A549 (cell line): Measurements from ENCODE around the gene INPP5K. TPM values are rescaled to one million over a fixed set of nuclear protein-coding genes. Genes with fewer than 3 reads are reported as not detected.
A peak's percentile ranks its signal among the peaks of the same experiment; 100 is the strongest.

Source experiments
- ATAC-seq, 2 experiments: fragments of 200-7000 bp in 1 of 2; fragments of >200 bp in 1 of 2; cut with Nextera tagmentation in 1 of 2; cut with Tn5 transposase in 1 of 2; 3 replicates each; pipeline versions ENCODE4 v1.8.0 to v1.9.1; 2018 to 2020; ENCODE audit warnings: mild to moderate bottlenecking in 1 of 2, moderate library complexity in 1 of 2
- CTCF ChIA-PET: fragments of 300-600 bp; sonication (Branson Sonifier 250); formaldehyde crosslinking; extraction: SDS; loops from one replicate; lab custom pipeline; 2021; ENCODE audit warnings: antibody characterized with exemption, inconsistent platforms; lab: Yijun Ruan, JAX
- POLR2A ChIA-PET: fragments of 350-600 bp; formaldehyde crosslinking; extraction: SDS; loops from one replicate; lab custom pipeline; 2021; ENCODE audit warnings: antibody characterized with exemption, inconsistent platforms; lab: Yijun Ruan, JAX
- DNase-seq, 2 experiments: peaks; one replicate each; pipeline versions ENCODE4 v3.0.0 to v3.0.0-alpha.2; 2011 to 2016; ENCODE audit warnings: low read depth in 1 of 2, low spot score in 1 of 2
- FAIRE-seq: peaks from 2 replicates; lab custom pipeline; 2011; peaks lifted over from hg19 to GRCh38; lab: Jason Lieb, UNC
- H3K27ac ChIP-seq, 2 experiments: fragments of >200 bp; sonication (Bioruptor Twin); formaldehyde crosslinking; 3 replicates each; pipeline ENCODE4 v1.5.1; 2016 to 2017
- H3K4me1 ChIP-seq: fragments of >200 bp; sonication (Bioruptor Twin); formaldehyde crosslinking; 3 replicates; pipeline ENCODE4 v1.6.1; 2016
- H3K4me2 ChIP-seq: fragments of >200 bp; sonication (Bioruptor Twin); formaldehyde crosslinking; 3 replicates; pipeline ENCODE4 v1.6.1; 2016
- H3K4me3 ChIP-seq: fragments of >200 bp; sonication (Bioruptor Twin); formaldehyde crosslinking; 3 replicates; pipeline ENCODE4 v1.5.1; 2016
- H3K9me3 ChIP-seq: fragments of >200 bp; sonication (Bioruptor Twin); formaldehyde crosslinking; 3 replicates; pipeline ENCODE4 v1.6.1; 2016
- BCL3 ChIP-seq: fragments of >200 bp; sonication (Bioruptor Twin); formaldehyde crosslinking; IDR thresholded peaks from 3 replicates; pipeline ENCODE4 v1.6.1; 2016
- CBX8 ChIP-seq: fragments of 200-600 bp; sonication (generic); IDR thresholded peaks from 2 replicates; pipeline ENCODE4 v1.6.1; 2016
- CTCF ChIP-seq: fragments of >200 bp; sonication (Bioruptor Twin); formaldehyde crosslinking; IDR thresholded peaks from 3 replicates; pipeline ENCODE4 v1.5.1; 2016
- EHMT2 ChIP-seq: fragments of 200-600 bp; sonication (generic); IDR thresholded peaks from 2 replicates; pipeline ENCODE4 v1.6.1; 2016; ENCODE audit warnings: antibody characterized with exemption, low read depth, mild to moderate bottlenecking, moderate library complexity
- EP300 ChIP-seq, 2 experiments: fragments of >200 bp; sonication (Bioruptor Twin); formaldehyde crosslinking; IDR thresholded peaks; 2 replicates in 1 of 2; 3 replicates in 1 of 2; pipeline ENCODE4 v1.6.1; 2016 to 2017
- ESRRA ChIP-seq: fragments of 150-350 bp; IDR thresholded peaks from 2 replicates; pipeline ENCODE4 v1.6.1; 2014; ENCODE audit warnings: mild to moderate bottlenecking, low read length, borderline replicate concordance
- GATA3 ChIP-seq: IDR thresholded peaks from 2 replicates; pipeline ENCODE4 v1.6.1; 2012; ENCODE audit warnings: borderline replicate concordance
- HOXA7 ChIP-seq: fragments of 250-450 bp; sonication (Bioruptor Pico); IDR thresholded peaks from 2 replicates; pipeline ENCODE4 v1.5.0; 2020; ENCODE audit warnings: mild to moderate bottlenecking, moderate library complexity
- JUN ChIP-seq, 2 experiments: fragments of >200 bp; sonication (Bioruptor Twin); formaldehyde crosslinking; IDR thresholded peaks; 2 replicates in 1 of 2; 3 replicates in 1 of 2; pipeline ENCODE4 v1.6.1; 2016 to 2017
- KDM1A ChIP-seq: fragments of 200-600 bp; sonication (generic); IDR thresholded peaks from 2 replicates; pipeline ENCODE4 v1.6.1; 2016; ENCODE audit warnings: low read depth, mild to moderate bottlenecking
- MAFK ChIP-seq: fragments of 450-650 bp; IDR thresholded peaks from 2 replicates; pipeline ENCODE4 v1.6.1; 2014; ENCODE audit not compliant: partially characterized antibody
- NFE2L2 ChIP-seq: fragments of 150-350 bp; conservative IDR thresholded peaks from 2 replicates; pipeline ENCODE4 v1.6.1; 2014; ENCODE audit warnings: low read length
- PBX3 ChIP-seq: IDR thresholded peaks from 2 replicates; pipeline ENCODE4 v1.6.1; 2012
- POLR2A ChIP-seq: IDR thresholded peaks from 2 replicates; pipeline ENCODE4 v1.6.1; 2012; ENCODE audit warnings: mild to moderate bottlenecking, low read length
- RAD21 ChIP-seq, 2 experiments: fragments of >200 bp in 1 of 2; sonication (Bioruptor Twin) in 1 of 2; formaldehyde crosslinking in 1 of 2; IDR thresholded peaks in 1 of 2; conservative IDR thresholded peaks in 1 of 2; 2 replicates in 1 of 2; 3 replicates in 1 of 2; pipeline ENCODE4 v1.6.1; 2012 to 2018; ENCODE audit warnings: inconsistent platforms in 1 of 2
- TFCP2L1 ChIP-seq: fragments of 250-450 bp; sonication (Bioruptor Pico); IDR thresholded peaks from 2 replicates; pipeline ENCODE4 v1.5.0; 2021; ENCODE audit warnings: mild to moderate bottlenecking
- USF2 ChIP-seq: fragments of 450-650 bp; IDR thresholded peaks from 2 replicates; pipeline ENCODE4 v1.6.1; 2014; ENCODE audit warnings: antibody characterized with exemption
- ZNF302 ChIP-seq: fragments of 250-450 bp; sonication (Bioruptor Pico); IDR thresholded peaks from 2 replicates; pipeline ENCODE4 v1.9.0; 2021; ENCODE audit warnings: inconsistent platforms, mild to moderate bottlenecking, moderate library complexity
- WGBS: methylation state at CpG from one replicate; pipeline ENCODE4 v1.1.6; 2017; ENCODE audit errors: missing lambda C conversion rate; 5-methylcytosine and 5-hydroxymethylcytosine counted together
- polyA plus RNA-seq, 4 experiments: library from polyadenylated mRNA; depleted of rRNA in 3 of 4; stranded (reverse); fragments of >200 nt; fragmentation: RNase III in 1 of 4; extraction: RNeasy Plus Mini Kit Qiagen cat#74134 plus additional on column Dnase treatment in 1 of 4; gene quantifications; 2 replicates in 3 of 4; 3 replicates in 1 of 4; pipeline ENCODE4 v1.2.3, GENCODE V29; 2011 to 2017
- TF ChIP-seq, protein P1 (sequence below): fragments of 250-450 bp; sonication (Bioruptor Pico); IDR thresholded peaks from 2 replicates; pipeline ENCODE4 v1.5.0; 2021; ENCODE audit warnings: mild to moderate bottlenecking, moderate library complexity, borderline replicate concordance

The INPP5K gene
- polyA plus RNA-seq, 2 of the 4 experiments (the other 2 are of a cell fraction) = 24.3 to 30.8 TPM

- no peak overlapping the region for H3K4me3 ChIP-seq
- ChIA-PET CTCF (interaction anchor here (2.1 to 2.9 kb wide), 2 partner anchors 12 to 108 kb away, joined by 8 to 17 read pairs; no protein-coding TSS in a partner anchor), POLR2A (no interaction called here)
- H3K4me1 ChIP-seq = no peaks in the 10 kb centered on the region
- no peak for FAIRE-seq
- H3K27ac ChIP-seq = no peak overlapping the region
- H3K4me2 ChIP-seq = no peak overlapping the region
- no peak for TF ChIP-seq NFE2L2
- TF ChIP-seq RAD21 (conservative IDR thresholded peaks at IDR 0.05 in 1 of 2, IDR thresholded peaks at IDR 0.05 in 1 of 2) = peak in 1 of 2 experiments; percentile 24; a peak in 2 of 5 replicates
- 61% methylated on average over 11 of the region's 11 CpGs for WGBS
- DNase-seq = no peak
- peak; percentile 35 to 51; a peak in 4 of 6 replicates for ATAC-seq
- H3K9me3 ChIP-seq = no peaks in the 10 kb centered on the region
Measured at GRCh38 chr17:1473170-1473569, 43.2 kb downstream of the INPP5K start.

GRCh38 chr17:1471911-1472821 is 44.2 kb downstream of the INPP5K start:
- 93% methylated on average over 39 of the region's 42 CpGs for WGBS
- FAIRE-seq = no peak
- H3K4me1 ChIP-seq = no peaks in the 10 kb centered on the region
- no peak overlapping the region for H3K4me3 ChIP-seq
- no peak for TF ChIP-seq BCL3
- no peak for TF ChIP-seq EHMT2
- TF ChIP-seq MAFK = no peak
- H3K4me2 ChIP-seq = no peak overlapping the region
- ATAC-seq = no peak
- no peak overlapping the region for H3K27ac ChIP-seq
- DNase-seq = no peak
- no peaks in the 10 kb centered on the region for H3K9me3 ChIP-seq
- ChIA-PET CTCF (interaction anchor here (0.8 to 2.9 kb wide), 4 partner anchors 11 to 141 kb away, joined by 3 to 17 read pairs (median 6); no protein-coding TSS in a partner anchor), POLR2A (no interaction called here)

GRCh38 chr17:1471490-1471889 is 44.9 kb downstream of the INPP5K start:
- ChIA-PET CTCF (interaction anchor here (0.9 to 2.9 kb wide), 3 partner anchors 10 to 140 kb away, joined by 3 to 17 read pairs (median 8); no protein-coding TSS in a partner anchor), POLR2A (no interaction called here)
- FAIRE-seq = no peak
- Histone ChIP-seq H3K4me1 (no peaks in the 10 kb centered on the region), H3K4me3 (no peak overlapping the region), H3K4me2 (no peak overlapping the region), H3K27ac (no peak overlapping the region), H3K9me3 (no peaks in the 10 kb centered on the region)
- 96% methylated on average over 14 of the region's 15 CpGs for whole genome bisulfite sequencing
- ATAC-seq = no peak
- no peak for TF ChIP-seq KDM1A
- TF ChIP-seq USF2 = no peak
- TF ChIP-seq, protein P1, sequence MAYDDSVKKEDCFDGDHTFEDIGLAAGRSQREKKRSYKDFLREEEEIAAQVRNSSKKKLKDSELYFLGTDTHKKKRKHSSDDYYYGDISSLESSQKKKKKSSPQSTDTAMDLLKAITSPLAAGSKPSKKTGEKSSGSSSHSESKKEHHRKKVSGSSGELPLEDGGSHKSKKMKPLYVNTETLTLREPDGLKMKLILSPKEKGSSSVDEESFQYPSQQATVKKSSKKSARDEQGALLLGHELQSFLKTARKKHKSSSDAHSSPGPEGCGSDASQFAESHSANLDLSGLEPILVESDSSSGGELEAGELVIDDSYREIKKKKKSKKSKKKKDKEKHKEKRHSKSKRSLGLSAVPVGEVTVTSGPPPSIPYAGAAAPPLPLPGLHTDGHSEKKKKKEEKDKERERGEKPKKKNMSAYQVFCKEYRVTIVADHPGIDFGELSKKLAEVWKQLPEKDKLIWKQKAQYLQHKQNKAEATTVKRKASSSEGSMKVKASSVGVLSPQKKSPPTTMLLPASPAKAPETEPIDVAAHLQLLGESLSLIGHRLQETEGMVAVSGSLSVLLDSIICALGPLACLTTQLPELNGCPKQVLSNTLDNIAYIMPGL (CRISPR knock-in tag) = no peak
- TF ChIP-seq CTCF = no peak
- no peak for TF ChIP-seq POLR2A
- no peak for TF ChIP-seq GATA3
- no peak for TF ChIP-seq CBX8
- no peak for TF ChIP-seq ZNF302 (CRISPR knock-in tag)
- TF ChIP-seq ESRRA = no peak
- no peak for TF ChIP-seq TFCP2L1 (CRISPR knock-in tag)
- TF ChIP-seq EP300 (IDR thresholded peaks at IDR 0.05) = no peak
- TF ChIP-seq PBX3 = no peak
- TF ChIP-seq JUN (IDR thresholded peaks at IDR 0.05) = no peak
- no peak for TF ChIP-seq HOXA7 (CRISPR knock-in tag)
- no peak for DNase-seq
